OCI-LY3 (cell line): Measurements from ENCODE around the gene SFXN4.
"Not testable (repeated sequence)": the region's sequence is repeated elsewhere in the genome, so short reads cannot be mapped to it uniquely, and the experiment has no call there.

Experiments
- CTCF ChIP-seq: fragments of 200-600, 300-600 bp; sonication (generic); IDR thresholded peaks from 2 replicates; pipeline ENCODE4 v1.5.1; 2014; ENCODE audit warnings: antibody characterized with exemption, low read length, low read depth
- EZH2phosphoT487 ChIP-seq: fragments of 200-600 bp; shearing (Covaris generic); IDR thresholded peaks from 2 replicates; pipeline ENCODE4 v1.6.1; 2018; ENCODE audit warnings: antibody characterized with exemption, mixed run types, low read depth

GRCh38 chr10:119096641-119097415, 68.7 kb downstream of the SFXN4 start:
- TF ChIP-seq CTCF, EZH2phosphoT487: not testable (repeated sequence)
